Measurements from ENCODE around the gene TMEM200B. TPM values are rescaled to one million over a fixed set of nuclear protein-coding genes. Genes with fewer than 3 reads are reported as not detected.

Gene TMEM200B
- total and polyA plus RNA-seq, 10 of the 15 experiments (the other 5 are each of a cell fraction or from before 2014, with no cell fraction given): 0.03 to 1.4 (median 0.08) TPM; not detected in 3

GRCh38 chr1:29122682-29123052 lies 1.0 kb downstream of the TMEM200B start (continued):
- TF ChIP-seq ZNF687 (IDR thresholded peaks at IDR 0.05): no peak
- no peak for TF ChIP-seq SUPT20H (IDR thresholded peaks at IDR 0.05; ENCODE audit: borderline replicate concordance, control insufficient read depth, low read depth, low read length)
- TF ChIP-seq, protein P1, sequence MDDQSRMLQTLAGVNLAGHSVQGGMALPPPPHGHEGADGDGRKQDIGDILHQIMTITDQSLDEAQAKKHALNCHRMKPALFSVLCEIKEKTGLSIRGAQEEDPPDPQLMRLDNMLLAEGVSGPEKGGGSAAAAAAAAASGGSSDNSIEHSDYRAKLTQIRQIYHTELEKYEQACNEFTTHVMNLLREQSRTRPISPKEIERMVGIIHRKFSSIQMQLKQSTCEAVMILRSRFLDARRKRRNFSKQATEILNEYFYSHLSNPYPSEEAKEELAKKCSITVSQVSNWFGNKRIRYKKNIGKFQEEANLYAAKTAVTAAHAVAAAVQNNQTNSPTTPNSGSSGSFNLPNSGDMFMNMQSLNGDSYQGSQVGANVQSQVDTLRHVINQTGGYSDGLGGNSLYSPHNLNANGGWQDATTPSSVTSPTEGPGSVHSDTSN (IDR thresholded peaks at IDR 0.05; ENCODE audit: insufficient replicate concordance, low read depth, low read length): no peak
- no peak for TF ChIP-seq SMAD1 (IDR thresholded peaks at IDR 0.05; ENCODE audit: low read depth, partially characterized antibody)
- TF ChIP-seq, protein P2, sequence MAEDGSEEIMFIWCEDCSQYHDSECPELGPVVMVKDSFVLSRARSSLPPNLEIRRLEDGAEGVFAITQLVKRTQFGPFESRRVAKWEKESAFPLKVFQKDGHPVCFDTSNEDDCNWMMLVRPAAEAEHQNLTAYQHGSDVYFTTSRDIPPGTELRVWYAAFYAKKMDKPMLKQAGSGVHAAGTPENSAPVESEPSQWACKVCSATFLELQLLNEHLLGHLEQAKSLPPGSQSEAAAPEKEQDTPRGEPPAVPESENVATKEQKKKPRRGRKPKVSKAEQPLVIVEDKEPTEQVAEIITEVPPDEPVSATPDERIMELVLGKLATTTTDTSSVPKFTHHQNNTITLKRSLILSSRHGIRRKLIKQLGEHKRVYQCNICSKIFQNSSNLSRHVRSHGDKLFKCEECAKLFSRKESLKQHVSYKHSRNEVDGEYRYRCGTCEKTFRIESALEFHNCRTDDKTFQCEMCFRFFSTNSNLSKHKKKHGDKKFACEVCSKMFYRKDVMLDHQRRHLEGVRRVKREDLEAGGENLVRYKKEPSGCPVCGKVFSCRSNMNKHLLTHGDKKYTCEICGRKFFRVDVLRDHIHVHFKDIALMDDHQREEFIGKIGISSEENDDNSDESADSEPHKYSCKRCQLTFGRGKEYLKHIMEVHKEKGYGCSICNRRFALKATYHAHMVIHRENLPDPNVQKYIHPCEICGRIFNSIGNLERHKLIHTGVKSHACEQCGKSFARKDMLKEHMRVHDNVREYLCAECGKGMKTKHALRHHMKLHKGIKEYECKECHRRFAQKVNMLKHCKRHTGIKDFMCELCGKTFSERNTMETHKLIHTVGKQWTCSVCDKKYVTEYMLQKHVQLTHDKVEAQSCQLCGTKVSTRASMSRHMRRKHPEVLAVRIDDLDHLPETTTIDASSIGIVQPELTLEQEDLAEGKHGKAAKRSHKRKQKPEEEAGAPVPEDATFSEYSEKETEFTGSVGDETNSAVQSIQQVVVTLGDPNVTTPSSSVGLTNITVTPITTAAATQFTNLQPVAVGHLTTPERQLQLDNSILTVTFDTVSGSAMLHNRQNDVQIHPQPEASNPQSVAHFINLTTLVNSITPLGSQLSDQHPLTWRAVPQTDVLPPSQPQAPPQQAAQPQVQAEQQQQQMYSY (CRISPR knock-in tag; IDR thresholded peaks at IDR 0.05): no peak
- TF ChIP-seq ZBTB4 (CRISPR knock-in tag; IDR thresholded peaks at IDR 0.05): no peak
- no peak for TF ChIP-seq TCF7 (IDR thresholded peaks at IDR 0.05; ENCODE audit: borderline replicate concordance)
- TF ChIP-seq RCOR1 (conservative IDR thresholded peaks at IDR 0.05; ENCODE audit: low read depth, low read length): no peak
- no peak for TF ChIP-seq SUZ12 (IDR thresholded peaks at IDR 0.05; ENCODE audit: unreplicated experiment)
- TF ChIP-seq NFYA (IDR thresholded peaks at IDR 0.05; ENCODE audit: borderline replicate concordance, low read depth, low read length): no peak
- no peak for TF ChIP-seq WRNIP1 (IDR thresholded peaks at IDR 0.05; ENCODE audit: borderline replicate concordance, low read depth, low read length)
- TF ChIP-seq, protein P3, sequence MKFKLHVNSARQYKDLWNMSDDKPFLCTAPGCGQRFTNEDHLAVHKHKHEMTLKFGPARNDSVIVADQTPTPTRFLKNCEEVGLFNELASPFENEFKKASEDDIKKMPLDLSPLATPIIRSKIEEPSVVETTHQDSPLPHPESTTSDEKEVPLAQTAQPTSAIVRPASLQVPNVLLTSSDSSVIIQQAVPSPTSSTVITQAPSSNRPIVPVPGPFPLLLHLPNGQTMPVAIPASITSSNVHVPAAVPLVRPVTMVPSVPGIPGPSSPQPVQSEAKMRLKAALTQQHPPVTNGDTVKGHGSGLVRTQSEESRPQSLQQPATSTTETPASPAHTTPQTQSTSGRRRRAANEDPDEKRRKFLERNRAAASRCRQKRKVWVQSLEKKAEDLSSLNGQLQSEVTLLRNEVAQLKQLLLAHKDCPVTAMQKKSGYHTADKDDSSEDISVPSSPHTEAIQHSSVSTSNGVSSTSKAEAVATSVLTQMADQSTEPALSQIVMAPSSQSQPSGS (IDR thresholded peaks at IDR 0.05; ENCODE audit: low read length): no peak
- no peak for TF ChIP-seq MLLT1 (IDR thresholded peaks at IDR 0.05)
- no peak for TF ChIP-seq NFIC (IDR thresholded peaks at IDR 0.05; ENCODE audit: low read depth, low read length)
